K562 (cell line): ENCODE data around the gene PPP4R3C. TPM values are rescaled to one million over a fixed set of nuclear protein-coding genes. Genes with fewer than 3 reads are reported as not detected.

Source experiments
- CHD7 ChIP-seq: fragments of 200-600 bp; sonication (generic); IDR thresholded peaks from one replicate; pipeline ENCODE4 v1.6.1; 2012; ENCODE audit warnings: mild to moderate bottlenecking, low read depth, low read length, inconsistent platforms
- polyA plus RNA-seq, 8 experiments: library from polyadenylated mRNA; depleted of rRNA in 4 of 8; stranded (reverse) in 5 of 8; unstranded in 3 of 8; fragments of >200 nt; fragmentation: Nextera tagmentation in 2 of 8; fragmentation: Illumina TruSeq in 1 of 8; extraction: Ambion mirVana in 2 of 8; extraction: Trizol in 1 of 8; gene quantifications; 2 replicates each; pipeline versions ENCODE4 v1.2.1 to v1.2.3, GENCODE V29; 2011 to 2014; ENCODE audit warnings: inconsistent platforms in 1 of 8, missing spikeins in 1 of 8
- total RNA-seq, 7 experiments: library from RNA; depleted of rRNA in 6 of 7; stranded (reverse); fragments of >200 nt in 6 of 7; fragmentation: Illumina TruSeq in 2 of 7; extraction: Trizol in 2 of 7; gene quantifications; 2 replicates each; pipeline versions ENCODE4 v1.2.1 to v1.2.3, GENCODE V29; 2011 to 2021; ENCODE audit warnings: low replicate concordance in 1 of 7

PPP4R3C gene
- total and polyA plus RNA-seq, 9 of the 15 experiments (the other 6 are each of a cell fraction or from before 2014, with no cell fraction given), result 0.03 to 0.16 (median 0.03) TPM; not detected in 5

DNA sequence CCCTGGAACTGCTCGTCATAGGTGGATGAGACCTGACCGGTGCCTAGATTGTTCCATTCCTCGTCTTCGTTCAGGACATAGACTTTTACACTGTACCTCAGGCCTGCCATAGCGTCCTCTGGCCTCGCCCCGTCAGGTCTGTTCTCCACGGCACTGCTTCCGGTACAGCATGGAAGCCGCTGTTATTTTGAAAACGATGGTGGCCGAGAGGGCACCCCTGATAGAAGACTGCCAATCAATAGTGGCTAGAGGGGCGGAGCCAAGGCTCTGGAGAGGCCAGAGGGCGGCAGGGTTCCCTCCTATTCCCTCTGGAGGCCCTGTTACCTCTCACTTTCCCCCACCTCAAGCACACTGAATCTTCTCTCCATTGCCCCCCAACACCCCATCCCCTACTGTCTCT, at the start of gene PPP4R3C (continued):
- TF ChIP-seq CHD7, result no peak
- TF ChIP-seq, all 486 proteins: peak for 0
